ENCODE data around the gene OXCT2.

DNA sequence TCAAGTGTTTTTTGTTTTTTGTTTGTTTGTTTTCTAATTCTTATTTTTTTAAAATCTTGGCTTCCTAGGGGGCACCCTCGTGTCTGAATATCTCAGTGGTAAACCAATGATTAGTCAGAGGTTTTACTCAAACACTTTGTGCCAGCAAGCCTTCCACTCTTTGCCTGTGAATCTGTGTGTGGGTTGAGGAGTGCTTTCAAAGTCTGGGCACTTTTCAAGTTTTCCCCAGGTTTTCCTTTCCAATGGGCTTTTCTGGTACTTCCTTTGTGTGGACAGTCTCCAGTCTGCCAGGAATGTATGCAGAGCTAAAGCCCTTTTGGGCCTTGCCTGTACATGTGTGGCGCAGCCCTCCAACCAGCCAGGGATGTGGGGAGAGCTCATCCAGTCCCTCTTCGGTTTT is 42.1 kb downstream of the OXCT2 start:
- no peak for TF ChIP-seq EP300 (IDR thresholded peaks at IDR 0.05; ENCODE audit: borderline replicate concordance in 1 of 2, low read depth in 1 of 2, low read length in 1 of 2)
- TF ChIP-seq, protein P1, sequence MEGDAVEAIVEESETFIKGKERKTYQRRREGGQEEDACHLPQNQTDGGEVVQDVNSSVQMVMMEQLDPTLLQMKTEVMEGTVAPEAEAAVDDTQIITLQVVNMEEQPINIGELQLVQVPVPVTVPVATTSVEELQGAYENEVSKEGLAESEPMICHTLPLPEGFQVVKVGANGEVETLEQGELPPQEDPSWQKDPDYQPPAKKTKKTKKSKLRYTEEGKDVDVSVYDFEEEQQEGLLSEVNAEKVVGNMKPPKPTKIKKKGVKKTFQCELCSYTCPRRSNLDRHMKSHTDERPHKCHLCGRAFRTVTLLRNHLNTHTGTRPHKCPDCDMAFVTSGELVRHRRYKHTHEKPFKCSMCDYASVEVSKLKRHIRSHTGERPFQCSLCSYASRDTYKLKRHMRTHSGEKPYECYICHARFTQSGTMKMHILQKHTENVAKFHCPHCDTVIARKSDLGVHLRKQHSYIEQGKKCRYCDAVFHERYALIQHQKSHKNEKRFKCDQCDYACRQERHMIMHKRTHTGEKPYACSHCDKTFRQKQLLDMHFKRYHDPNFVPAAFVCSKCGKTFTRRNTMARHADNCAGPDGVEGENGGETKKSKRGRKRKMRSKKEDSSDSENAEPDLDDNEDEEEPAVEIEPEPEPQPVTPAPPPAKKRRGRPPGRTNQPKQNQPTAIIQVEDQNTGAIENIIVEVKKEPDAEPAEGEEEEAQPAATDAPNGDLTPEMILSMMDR (IDR thresholded peaks at IDR 0.05), result no peak
- no peak for TF ChIP-seq RXRA (IDR thresholded peaks at IDR 0.05; ENCODE audit: borderline replicate concordance, low read depth)
- no peak for TF ChIP-seq GABPA (IDR thresholded peaks at IDR 0.05; ENCODE audit: low read depth)
- no peak for TF ChIP-seq NFIC (IDR thresholded peaks at IDR 0.05; ENCODE audit: borderline replicate concordance)
- TF ChIP-seq MEF2A (IDR thresholded peaks at IDR 0.05; ENCODE audit: borderline replicate concordance, low read depth), result no peak
- TF ChIP-seq TEAD4 (IDR thresholded peaks at IDR 0.05; ENCODE audit: borderline replicate concordance, insufficient read depth), result no peak
- TF ChIP-seq CHD2 (IDR thresholded peaks at IDR 0.05; ENCODE audit: low read length, partially characterized antibody), result no peak
- TF ChIP-seq, protein P2, sequence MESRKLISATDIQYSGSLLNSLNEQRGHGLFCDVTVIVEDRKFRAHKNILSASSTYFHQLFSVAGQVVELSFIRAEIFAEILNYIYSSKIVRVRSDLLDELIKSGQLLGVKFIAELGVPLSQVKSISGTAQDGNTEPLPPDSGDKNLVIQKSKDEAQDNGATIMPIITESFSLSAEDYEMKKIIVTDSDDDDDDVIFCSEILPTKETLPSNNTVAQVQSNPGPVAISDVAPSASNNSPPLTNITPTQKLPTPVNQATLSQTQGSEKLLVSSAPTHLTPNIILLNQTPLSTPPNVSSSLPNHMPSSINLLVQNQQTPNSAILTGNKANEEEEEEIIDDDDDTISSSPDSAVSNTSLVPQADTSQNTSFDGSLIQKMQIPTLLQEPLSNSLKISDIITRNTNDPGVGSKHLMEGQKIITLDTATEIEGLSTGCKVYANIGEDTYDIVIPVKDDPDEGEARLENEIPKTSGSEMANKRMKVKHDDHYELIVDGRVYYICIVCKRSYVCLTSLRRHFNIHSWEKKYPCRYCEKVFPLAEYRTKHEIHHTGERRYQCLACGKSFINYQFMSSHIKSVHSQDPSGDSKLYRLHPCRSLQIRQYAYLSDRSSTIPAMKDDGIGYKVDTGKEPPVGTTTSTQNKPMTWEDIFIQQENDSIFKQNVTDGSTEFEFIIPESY (IDR thresholded peaks at IDR 0.05; ENCODE audit: borderline replicate concordance, low read depth), result no peak
